ENCODE data around the gene TRAP1.

- TF ChIP-seq EZH2 (IDR thresholded peaks at IDR 0.05) (no peak), POLR2AphosphoS5 (IDR thresholded peaks at IDR 0.05; ENCODE audit: borderline replicate concordance, low read depth, low read length) (no peak), FOXP2 (optimal IDR thresholded peaks at IDR 0.05; ENCODE audit: control extremely low read depth, extremely low read length, insufficient read depth) (no peak)
These were observed 15.8 kb downstream of the TRAP1 start for GRCh38 chr16:3701531-3701930.
